ENCODE measurements around the gene PPP1R37. TPM values are rescaled to one million over a fixed set of nuclear protein-coding genes. Genes with fewer than 3 reads are reported as not detected.

PPP1R37 gene
- total and polyA plus RNA-seq, 2 donors (not counting 1 experiment from before 2014, with no cell fraction given), result 11.3 to 36.0 TPM

DNA sequence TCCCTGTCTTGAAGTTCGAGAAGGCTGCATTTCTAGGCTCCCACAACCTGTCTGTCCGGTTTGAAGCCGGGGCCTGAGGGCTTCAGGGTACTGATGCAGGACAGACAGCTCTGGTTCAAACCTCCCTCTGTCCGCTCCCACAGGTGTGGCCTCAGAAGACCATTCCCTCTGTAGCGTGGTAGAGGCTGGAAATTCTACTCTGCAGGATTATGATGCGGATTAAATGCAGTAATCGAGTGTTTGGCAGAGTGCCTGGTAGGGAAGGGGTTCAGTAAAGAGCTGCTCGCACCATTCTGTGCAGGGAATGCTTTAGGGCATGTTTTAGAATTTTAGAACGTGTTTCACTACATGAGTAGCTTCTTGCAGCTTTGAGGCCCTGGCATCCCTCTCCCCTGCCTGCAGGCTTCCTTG lies 30.5 kb downstream of the PPP1R37 start:
- H3K4me2 ChIP-seq (ENCODE audit: extremely low read depth, insufficient read depth, low read length), result no peak overlapping the region
- no peak overlapping the region for H3K9ac ChIP-seq (ENCODE audit: insufficient read depth, low read length)
- H3K79me2 ChIP-seq (ENCODE audit: control insufficient read depth, insufficient read depth, low read length), result peaks cover 56% of the 10 kb centered on the region
- H3K27ac ChIP-seq (ENCODE audit: insufficient read depth, low read length), result no peak overlapping the region
- H2AFZ ChIP-seq (ENCODE audit: low read length), result no peak overlapping the region
- no peaks in the 10 kb centered on the region for H3K9me3 ChIP-seq (ENCODE audit: control insufficient read depth, insufficient read depth, low read depth, low read length)
- peaks cover 2% of the 10 kb centered on the region for H4K20me1 ChIP-seq (ENCODE audit: control insufficient read depth, extremely low read depth, insufficient read depth, low read length)
- no peaks in the 10 kb centered on the region for H3K27me3 ChIP-seq (ENCODE audit: control insufficient read depth, insufficient read depth, low read length)
- H3K4me1 ChIP-seq (ENCODE audit: control insufficient read depth, extremely low read depth, insufficient read depth, low read length), result no peaks in the 10 kb centered on the region
- TF ChIP-seq, protein P1, sequence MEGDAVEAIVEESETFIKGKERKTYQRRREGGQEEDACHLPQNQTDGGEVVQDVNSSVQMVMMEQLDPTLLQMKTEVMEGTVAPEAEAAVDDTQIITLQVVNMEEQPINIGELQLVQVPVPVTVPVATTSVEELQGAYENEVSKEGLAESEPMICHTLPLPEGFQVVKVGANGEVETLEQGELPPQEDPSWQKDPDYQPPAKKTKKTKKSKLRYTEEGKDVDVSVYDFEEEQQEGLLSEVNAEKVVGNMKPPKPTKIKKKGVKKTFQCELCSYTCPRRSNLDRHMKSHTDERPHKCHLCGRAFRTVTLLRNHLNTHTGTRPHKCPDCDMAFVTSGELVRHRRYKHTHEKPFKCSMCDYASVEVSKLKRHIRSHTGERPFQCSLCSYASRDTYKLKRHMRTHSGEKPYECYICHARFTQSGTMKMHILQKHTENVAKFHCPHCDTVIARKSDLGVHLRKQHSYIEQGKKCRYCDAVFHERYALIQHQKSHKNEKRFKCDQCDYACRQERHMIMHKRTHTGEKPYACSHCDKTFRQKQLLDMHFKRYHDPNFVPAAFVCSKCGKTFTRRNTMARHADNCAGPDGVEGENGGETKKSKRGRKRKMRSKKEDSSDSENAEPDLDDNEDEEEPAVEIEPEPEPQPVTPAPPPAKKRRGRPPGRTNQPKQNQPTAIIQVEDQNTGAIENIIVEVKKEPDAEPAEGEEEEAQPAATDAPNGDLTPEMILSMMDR (conservative IDR thresholded peaks at IDR 0.05 in 1 of 2, IDR thresholded peaks at IDR 0.05 in 1 of 2; ENCODE audit: low read depth in 1 of 2, low read length in 2 of 2), result no peak
- TF ChIP-seq EZH2 (IDR thresholded peaks at IDR 0.05; ENCODE audit: low read length, missing control alignments), result no peak
- DNase-seq (ENCODE audit: low read depth in 2 of 2), result no peak
- peaks cover 1% of the 10 kb centered on the region for H3K36me3 ChIP-seq (ENCODE audit: control insufficient read depth, insufficient read depth, low read length)
- H3K4me3 ChIP-seq (replicated peaks in 1 of 4; ENCODE audit: control extremely low read depth in 1 of 4, insufficient read depth in 1 of 4, low read depth in 3 of 4, low read length in 4 of 4), result no peak overlapping the region

DNA sequence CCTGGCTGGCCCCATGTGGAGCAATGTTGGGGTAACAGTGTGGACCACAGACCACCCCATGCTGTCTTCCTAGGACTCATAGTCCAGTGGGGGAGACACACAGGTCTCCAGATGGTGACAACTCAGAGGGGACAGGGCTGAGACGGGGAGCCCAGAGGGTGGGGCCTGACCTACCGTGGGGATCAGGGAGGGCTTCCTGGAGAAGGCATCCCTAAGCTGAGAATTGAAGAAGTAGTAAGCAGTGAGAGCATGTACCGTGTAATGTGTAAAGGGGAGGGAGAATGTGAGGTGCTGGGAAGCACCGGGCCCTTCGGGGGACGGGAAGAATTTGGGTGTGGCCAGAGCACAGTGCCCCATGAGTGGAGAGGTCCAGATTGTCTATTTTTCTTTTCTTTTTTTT lies 31.0 kb downstream of the PPP1R37 start:
- Histone ChIP-seq H2AFZ (ENCODE audit: low read length) (no peak overlapping the region), H3K4me3 (replicated peaks in 1 of 4; ENCODE audit: control extremely low read depth in 1 of 4, insufficient read depth in 1 of 4, low read depth in 3 of 4, low read length in 4 of 4) (no peak overlapping the region), H4K20me1 (ENCODE audit: control insufficient read depth, extremely low read depth, insufficient read depth, low read length) (peaks cover 2% of the 10 kb centered on the region), H3K9ac (ENCODE audit: insufficient read depth, low read length) (no peak overlapping the region), H3K36me3 (ENCODE audit: control insufficient read depth, insufficient read depth, low read length) (peaks cover 1% of the 10 kb centered on the region), H3K4me1 (ENCODE audit: control insufficient read depth, extremely low read depth, insufficient read depth, low read length) (no peaks in the 10 kb centered on the region), H3K79me2 (ENCODE audit: control insufficient read depth, insufficient read depth, low read length) (peaks cover 59% of the 10 kb centered on the region), H3K9me3 (ENCODE audit: control insufficient read depth, insufficient read depth, low read depth, low read length) (no peaks in the 10 kb centered on the region), H3K27me3 (ENCODE audit: control insufficient read depth, insufficient read depth, low read length) (no peaks in the 10 kb centered on the region), H3K4me2 (ENCODE audit: extremely low read depth, insufficient read depth, low read length) (no peak overlapping the region), H3K27ac (ENCODE audit: insufficient read depth, low read length) (no peak overlapping the region)
- no peak for DNase-seq (ENCODE audit: low read depth in 2 of 2)
- TF ChIP-seq EZH2 (IDR thresholded peaks at IDR 0.05; ENCODE audit: low read length, missing control alignments), result no peak
- TF ChIP-seq, protein P1 (conservative IDR thresholded peaks at IDR 0.05 in 1 of 2, IDR thresholded peaks at IDR 0.05 in 1 of 2; ENCODE audit: low read depth in 1 of 2, low read length in 2 of 2), result no peak

DNA sequence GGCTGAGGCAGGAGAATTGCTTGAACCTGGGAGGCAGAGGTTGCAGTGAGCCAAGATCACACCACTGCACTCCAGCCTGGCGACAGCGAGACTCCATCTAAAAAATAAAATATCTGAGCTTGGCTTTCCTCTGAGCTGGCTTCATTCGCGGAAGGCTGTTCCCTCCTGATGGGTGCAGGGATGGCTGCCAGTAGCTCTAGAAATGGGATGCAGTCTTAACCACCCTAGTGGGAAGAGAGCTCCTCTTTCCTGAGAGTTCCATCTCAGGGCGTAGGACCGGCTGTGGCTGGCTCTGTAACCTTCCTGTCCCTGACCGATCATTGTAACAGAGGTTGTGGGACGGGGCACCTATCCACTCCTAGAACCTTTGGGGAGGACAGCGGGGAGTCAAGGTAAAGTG lies 32.4 kb downstream of the PPP1R37 start:
- DNase-seq (ENCODE audit: low read depth in 2 of 2), result no peak
- Histone ChIP-seq H3K27me3 (ENCODE audit: control insufficient read depth, insufficient read depth, low read length) (no peaks in the 10 kb centered on the region), H3K27ac (ENCODE audit: insufficient read depth, low read length) (no peak overlapping the region), H3K9me3 (ENCODE audit: control insufficient read depth, insufficient read depth, low read depth, low read length) (no peaks in the 10 kb centered on the region), H3K9ac (ENCODE audit: insufficient read depth, low read length) (no peak overlapping the region), H4K20me1 (ENCODE audit: control insufficient read depth, extremely low read depth, insufficient read depth, low read length) (peaks cover 2% of the 10 kb centered on the region), H3K4me3 (replicated peaks in 1 of 4; ENCODE audit: control extremely low read depth in 1 of 4, insufficient read depth in 1 of 4, low read depth in 3 of 4, low read length in 4 of 4) (no peak overlapping the region), H2AFZ (ENCODE audit: low read length) (no peak overlapping the region), H3K79me2 (ENCODE audit: control insufficient read depth, insufficient read depth, low read length) (peaks cover 58% of the 10 kb centered on the region), H3K4me1 (ENCODE audit: control insufficient read depth, extremely low read depth, insufficient read depth, low read length) (no peaks in the 10 kb centered on the region), H3K4me2 (ENCODE audit: extremely low read depth, insufficient read depth, low read length) (no peak overlapping the region), H3K36me3 (ENCODE audit: control insufficient read depth, insufficient read depth, low read length) (peaks cover 4% of the 10 kb centered on the region)
- TF ChIP-seq EZH2 (IDR thresholded peaks at IDR 0.05; ENCODE audit: low read length, missing control alignments), result no peak
- TF ChIP-seq, protein P1 (conservative IDR thresholded peaks at IDR 0.05 in 1 of 2, IDR thresholded peaks at IDR 0.05 in 1 of 2; ENCODE audit: low read depth in 1 of 2, low read length in 2 of 2), result no peak

Data from fibroblast of lung (primary cell).